ENCODE results near the gene TTBK2.
"Not testable (repeated sequence)": the region's sequence is repeated elsewhere in the genome, so short reads cannot be mapped to it uniquely, and the experiment has no call there.

- not testable (repeated sequence) for TF ChIP-seq CTCF (IDR thresholded peaks at IDR 0.05 in 2 of 3, conservative IDR thresholded peaks at IDR 0.05 in 1 of 3; ENCODE audit: borderline replicate concordance in 1 of 3, insufficient read depth in 1 of 3, low read depth in 2 of 3, low read length in 2 of 3); EZH2 (IDR thresholded peaks at IDR 0.05); POLR2A (IDR thresholded peaks at IDR 0.05; ENCODE audit: borderline replicate concordance, extremely low read depth, insufficient read depth, insufficient read length); CEBPB (IDR thresholded peaks at IDR 0.05; ENCODE audit: low read depth); YY1 (IDR thresholded peaks at IDR 0.05; ENCODE audit: extremely low read depth, insufficient replicate concordance, low read depth, low read length); RAD21 (IDR thresholded peaks at IDR 0.05; ENCODE audit: low read depth); JUND (IDR thresholded peaks at IDR 0.05); POLR2AphosphoS5 (IDR thresholded peaks at IDR 0.05; ENCODE audit: low read depth, low read length)
Observed at GRCh38 chr15:42948898-42949297, 28.3 kb upstream of the TTBK2 start.
